Bronchial epithelial cell (primary cell): ENCODE measurements around the gene FLAD1. TPM values are rescaled to one million over a fixed set of nuclear protein-coding genes. Genes with fewer than 3 reads are reported as not detected.

ENCODE experiments used
- DNase-seq: peaks from one replicate; pipeline ENCODE4 v3.0.0-alpha.2; 2010; ENCODE audit warnings: low read depth
- FAIRE-seq: peaks from 2 replicates; lab custom pipeline; 2011; peaks lifted over from hg19 to GRCh38; lab: Jason Lieb, UNC
- H3K27me3 ChIP-seq: 2 replicates; pipeline ENCODE4 v1.5.1; 2011; ENCODE audit warnings: low read length; ENCODE audit not compliant: control insufficient read depth, insufficient read depth
- H3K36me3 ChIP-seq: 2 replicates; pipeline ENCODE4 v1.5.1; 2011; ENCODE audit warnings: low read length; ENCODE audit not compliant: control insufficient read depth, insufficient read depth
- H3K4me3 ChIP-seq: 2 replicates; pipeline ENCODE4 v1.5.1; 2011; ENCODE audit warnings: mild to moderate bottlenecking, low read depth, low read length, control low read depth
- total RNA-seq: library from RNA; depleted of rRNA; stranded (reverse); fragments of >200 nt; gene quantifications from 2 replicates; pipeline ENCODE4 v1.2.1, GENCODE V29; 2014
- TF ChIP-seq, protein P1 (sequence below): IDR thresholded peaks from 2 replicates; pipeline ENCODE4 v1.5.1; 2011; ENCODE audit warnings: mild to moderate bottlenecking, moderate library complexity, low read length, control low read depth, inconsistent platforms; ENCODE audit not compliant: insufficient read depth, severe bottlenecking

Gene FLAD1
- total RNA-seq, 1 donor from 2014 or later = 40.8 TPM

- DNase-seq (no peak), FAIRE-seq (no peak)
- no peak overlapping the region for H3K4me3 ChIP-seq
- no peaks in the 10 kb centered on the region for H3K36me3 ChIP-seq
- H3K27me3 ChIP-seq = no peaks in the 10 kb centered on the region
- TF ChIP-seq, protein P1, sequence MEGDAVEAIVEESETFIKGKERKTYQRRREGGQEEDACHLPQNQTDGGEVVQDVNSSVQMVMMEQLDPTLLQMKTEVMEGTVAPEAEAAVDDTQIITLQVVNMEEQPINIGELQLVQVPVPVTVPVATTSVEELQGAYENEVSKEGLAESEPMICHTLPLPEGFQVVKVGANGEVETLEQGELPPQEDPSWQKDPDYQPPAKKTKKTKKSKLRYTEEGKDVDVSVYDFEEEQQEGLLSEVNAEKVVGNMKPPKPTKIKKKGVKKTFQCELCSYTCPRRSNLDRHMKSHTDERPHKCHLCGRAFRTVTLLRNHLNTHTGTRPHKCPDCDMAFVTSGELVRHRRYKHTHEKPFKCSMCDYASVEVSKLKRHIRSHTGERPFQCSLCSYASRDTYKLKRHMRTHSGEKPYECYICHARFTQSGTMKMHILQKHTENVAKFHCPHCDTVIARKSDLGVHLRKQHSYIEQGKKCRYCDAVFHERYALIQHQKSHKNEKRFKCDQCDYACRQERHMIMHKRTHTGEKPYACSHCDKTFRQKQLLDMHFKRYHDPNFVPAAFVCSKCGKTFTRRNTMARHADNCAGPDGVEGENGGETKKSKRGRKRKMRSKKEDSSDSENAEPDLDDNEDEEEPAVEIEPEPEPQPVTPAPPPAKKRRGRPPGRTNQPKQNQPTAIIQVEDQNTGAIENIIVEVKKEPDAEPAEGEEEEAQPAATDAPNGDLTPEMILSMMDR = no peak
Observed at GRCh38 chr1:155035936-155036335, 52.8 kb downstream of the FLAD1 start.

GRCh38 chr1:155037043-155037442 lies 53.9 kb downstream of the FLAD1 start:
- Histone ChIP-seq H3K4me3 (no peak overlapping the region), H3K27me3 (no peaks in the 10 kb centered on the region), H3K36me3 (no peaks in the 10 kb centered on the region)
- FAIRE-seq (no peak), DNase-seq (no peak)
- TF ChIP-seq, protein P1 = no peak

DNA sequence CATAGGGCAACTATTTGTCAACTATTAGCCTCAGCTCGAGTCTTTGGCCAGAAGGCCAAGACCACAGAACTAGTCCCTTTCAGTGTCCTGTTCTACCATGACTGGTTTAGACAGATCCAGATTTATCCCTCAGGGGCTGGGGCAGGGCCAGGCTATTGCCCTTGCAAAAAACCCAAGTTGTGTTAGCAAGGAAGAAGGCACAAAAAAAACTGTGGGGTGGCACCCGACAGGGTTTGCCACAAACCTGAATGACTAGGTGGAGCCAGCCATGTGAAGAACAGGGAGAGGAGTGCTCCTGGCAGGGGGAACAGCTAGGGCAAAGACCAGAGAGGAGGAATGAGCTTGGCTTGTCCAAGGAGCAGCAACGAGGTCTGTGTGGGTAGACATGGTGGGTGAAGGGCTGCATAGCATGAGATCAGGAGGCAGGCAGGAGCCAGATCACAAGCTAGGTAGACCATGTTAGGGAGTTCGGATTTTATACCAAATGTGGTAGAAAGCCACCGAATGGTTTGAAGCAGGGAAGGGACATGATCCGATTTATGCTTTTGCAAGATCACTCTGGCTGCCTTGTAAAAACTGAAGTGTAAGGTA lies 54.8 kb downstream of the FLAD1 start:
- TF ChIP-seq, protein P1 = no peak
- Histone ChIP-seq H3K27me3 (no peaks in the 10 kb centered on the region), H3K4me3 (no peak overlapping the region), H3K36me3 (no peaks in the 10 kb centered on the region)
- DNase-seq = peak; percentile 29
- FAIRE-seq = no peak

DNA sequence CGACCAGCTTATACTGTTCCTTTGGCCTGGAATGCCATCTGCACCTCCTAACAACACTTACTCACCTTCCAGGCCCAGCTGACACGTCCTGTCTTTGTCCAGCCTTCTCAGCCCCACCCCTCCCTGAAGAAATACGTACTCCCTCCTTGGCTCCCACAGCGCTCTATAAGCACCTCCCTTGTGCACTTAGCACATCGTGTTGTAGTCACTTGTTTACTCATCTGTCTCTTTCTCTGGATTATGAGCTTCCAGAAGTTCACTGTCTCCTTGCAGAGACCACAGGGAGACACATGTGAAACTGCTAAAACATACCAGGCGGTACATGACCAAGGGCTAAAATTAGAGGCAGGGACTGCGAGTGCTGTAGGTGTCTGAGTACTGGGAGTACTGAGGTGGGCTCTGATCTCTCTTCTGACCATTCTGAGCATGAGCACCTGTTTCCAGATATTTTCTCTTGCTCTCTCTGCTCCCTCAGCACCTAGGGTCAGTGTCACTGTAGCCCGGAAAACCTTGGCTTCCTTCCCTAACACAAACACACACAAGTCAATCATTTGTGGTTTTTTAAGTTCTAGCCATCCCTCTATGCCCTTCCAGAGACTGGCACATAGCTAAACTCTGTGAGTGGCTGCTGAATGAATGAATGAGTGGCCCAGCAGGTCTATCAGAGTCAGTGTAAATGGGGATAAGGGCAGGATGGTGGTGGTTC lies 55.6 kb downstream of the FLAD1 start:
- TF ChIP-seq, protein P1 = no peak
- DNase-seq = peak; percentile 96
- H3K36me3 ChIP-seq = no peaks in the 10 kb centered on the region
- no peak overlapping the region for H3K4me3 ChIP-seq
- no peaks in the 10 kb centered on the region for H3K27me3 ChIP-seq
- peak; percentile 99 for FAIRE-seq

GRCh38 chr1:155039308-155039669 lies 56.1 kb downstream of the FLAD1 start:
- Histone ChIP-seq H3K27me3 (no peaks in the 10 kb centered on the region), H3K36me3 (no peaks in the 10 kb centered on the region), H3K4me3 (no peak overlapping the region)
- TF ChIP-seq, protein P1 = no peak
- no peak for DNase-seq
- peak; percentile 7 for FAIRE-seq
